H9 (cell line): ENCODE measurements around the gene BANP. TPM values are rescaled to one million over a fixed set of nuclear protein-coding genes. Genes with fewer than 3 reads are reported as not detected.

Experiments used
- DNase-seq: peaks from one replicate; pipeline ENCODE4 v3.0.0-alpha.2; 2017
- H2AFZ ChIP-seq: one replicate; pipeline ENCODE4 v1.6.1; 2013; ENCODE audit warnings: mild to moderate bottlenecking, low read length, control low read depth, moderate library complexity
- H2AK5ac ChIP-seq: 2 replicates; pipeline ENCODE4 v1.6.1; 2013; ENCODE audit warnings: low read length, control low read depth, mixed read lengths; ENCODE audit not compliant: insufficient read length
- H2BK120ac ChIP-seq: one replicate; pipeline ENCODE4 v1.6.1; 2013; ENCODE audit warnings: low read depth, mild to moderate bottlenecking, low read length, control low read depth, inconsistent platforms; ENCODE audit not compliant: poor library complexity, severe bottlenecking
- H2BK12ac ChIP-seq: 2 replicates; pipeline ENCODE4 v1.6.1; 2013; ENCODE audit warnings: low read length, control low read depth, mixed read lengths, low read depth; ENCODE audit not compliant: insufficient read length
- H2BK15ac ChIP-seq: 2 replicates; pipeline ENCODE4 v1.6.1; 2013; ENCODE audit warnings: low read depth, low read length, control low read depth
- H2BK20ac ChIP-seq: one replicate; pipeline ENCODE4 v1.6.1; 2013; ENCODE audit warnings: low read depth, mild to moderate bottlenecking, low read length, control low read depth, inconsistent platforms; ENCODE audit not compliant: poor library complexity, severe bottlenecking
- H2BK5ac ChIP-seq: 2 replicates; pipeline ENCODE4 v1.6.1; 2013; ENCODE audit warnings: low read length, control low read depth, mixed read lengths; ENCODE audit not compliant: insufficient read length
- H3K14ac ChIP-seq: 2 replicates; pipeline ENCODE4 v1.6.1; 2013; ENCODE audit warnings: low read length, control low read depth; ENCODE audit not compliant: insufficient read depth
- H3K18ac ChIP-seq: 2 replicates; pipeline ENCODE4 v1.6.1; 2013; ENCODE audit warnings: low read depth, mild to moderate bottlenecking, mixed read lengths, low read length, control low read depth; ENCODE audit not compliant: insufficient read length
- H3K23ac ChIP-seq: 2 replicates; pipeline ENCODE4 v1.6.1; 2013; ENCODE audit warnings: low read length, control low read depth, mixed read lengths, low read depth; ENCODE audit not compliant: insufficient read length
- H3K23me2 ChIP-seq: 2 replicates; pipeline ENCODE4 v1.6.1; 2013; ENCODE audit warnings: low read depth, mild to moderate bottlenecking, mixed read lengths, low read length, control low read depth; ENCODE audit not compliant: insufficient read length, poor library complexity, severe bottlenecking
- H3K27ac ChIP-seq: 2 replicates; pipeline ENCODE4 v1.5.1; 2013; ENCODE audit warnings: low read length, control low read depth, mixed read lengths, low read depth; ENCODE audit not compliant: insufficient read length
- H3K27me3 ChIP-seq: 2 replicates; pipeline ENCODE4 v1.6.1; 2013; ENCODE audit warnings: low read length, control low read depth, inconsistent platforms; ENCODE audit not compliant: insufficient read depth
- H3K4ac ChIP-seq: 2 replicates; pipeline ENCODE4 v1.6.1; 2013; ENCODE audit warnings: low read depth, mild to moderate bottlenecking, control low read depth, inconsistent platforms, low read length, moderate library complexity
- H3K4me1 ChIP-seq: 2 replicates; pipeline ENCODE4 v1.6.1; 2013; ENCODE audit warnings: low read length, control low read depth, inconsistent platforms; ENCODE audit not compliant: insufficient read depth
- H3K4me2 ChIP-seq: 2 replicates; pipeline ENCODE4 v1.6.1; 2013; ENCODE audit warnings: low read length, control low read depth, mixed read lengths; ENCODE audit not compliant: insufficient read length, insufficient read depth
- H3K56ac ChIP-seq: 2 replicates; pipeline ENCODE4 v1.6.1; 2013; ENCODE audit warnings: low read depth, mild to moderate bottlenecking, mixed read lengths, low read length, control low read depth; ENCODE audit not compliant: insufficient read length
- H3K79me1 ChIP-seq: 2 replicates; pipeline ENCODE4 v1.6.1; 2013; ENCODE audit warnings: low read depth, mild to moderate bottlenecking, moderate library complexity, low read length, control low read depth, inconsistent platforms; ENCODE audit not compliant: insufficient read depth, poor library complexity, severe bottlenecking
- H3K79me2 ChIP-seq: 2 replicates; pipeline ENCODE4 v1.6.1; 2013; ENCODE audit warnings: low read length, control low read depth, inconsistent platforms; ENCODE audit not compliant: insufficient read depth
- H3K9ac ChIP-seq: 2 replicates; pipeline ENCODE4 v1.6.1; 2013; ENCODE audit warnings: low read length, control low read depth, mixed read lengths; ENCODE audit not compliant: insufficient read length; ENCODE audit errors: extremely low read depth
- H3K9me3 ChIP-seq: one replicate; pipeline ENCODE4 v1.6.1; 2013; ENCODE audit warnings: low read depth, low read length, inconsistent platforms; ENCODE audit not compliant: control insufficient read depth
- H3T11ph ChIP-seq: one replicate; pipeline ENCODE4 v1.6.1; 2013; ENCODE audit warnings: mild to moderate bottlenecking, low read length, control low read depth, inconsistent platforms
- H4K20me1 ChIP-seq: one replicate; pipeline ENCODE4 v1.6.1; 2013; ENCODE audit not compliant: control insufficient read depth, insufficient read length, insufficient read depth
- H4K5ac ChIP-seq: 2 replicates; pipeline ENCODE4 v1.6.1; 2013; ENCODE audit warnings: low read depth, mild to moderate bottlenecking, mixed read lengths, low read length, control low read depth; ENCODE audit not compliant: insufficient read length
- H4K8ac ChIP-seq: replicated peaks from 2 replicates; pipeline ENCODE4 v1.6.1; 2013; ENCODE audit warnings: low read length, control low read depth, mixed read lengths, low read depth; ENCODE audit not compliant: insufficient read length
- H4K91ac ChIP-seq: 2 replicates; pipeline ENCODE4 v1.6.1; 2013; ENCODE audit warnings: low read depth, mild to moderate bottlenecking, moderate library complexity, mixed read lengths, low read length, control low read depth; ENCODE audit not compliant: insufficient read length
- H3K27ac Mint-ChIP-seq, 3 experiments: 2 replicates in 2 of 3; 3 replicates in 1 of 3; pipeline ENCODE4 v1.8.0; 2020 to 2021; ENCODE audit warnings: mixed read lengths in 3 of 3, mild to moderate bottlenecking in 1 of 3, moderate library complexity in 1 of 3
- H3K27me3 Mint-ChIP-seq: 2 replicates; pipeline ENCODE4 v1.8.0; 2021; ENCODE audit warnings: low read depth, mild to moderate bottlenecking, moderate library complexity, mixed read lengths
- H3K36me3 Mint-ChIP-seq, 3 experiments: 2 replicates in 2 of 3; 3 replicates in 1 of 3; pipeline ENCODE4 v1.8.0; 2020 to 2021; ENCODE audit warnings: low read depth in 3 of 3, mixed read lengths in 3 of 3; ENCODE audit not compliant: insufficient read depth in 1 of 3
- H3K4me1 Mint-ChIP-seq, 2 experiments: 2 replicates each; pipeline ENCODE4 v1.8.0; 2020; ENCODE audit warnings: mixed read lengths in 2 of 2
- H3K4me3 Mint-ChIP-seq, 2 experiments: 2 replicates in 1 of 2; 3 replicates in 1 of 2; pipeline ENCODE4 v1.8.0; 2020 to 2021; ENCODE audit warnings: mild to moderate bottlenecking in 2 of 2, mixed read lengths in 2 of 2, moderate library complexity in 1 of 2
- H3K9me3 Mint-ChIP-seq, 2 experiments: 2 replicates in 1 of 2; 3 replicates in 1 of 2; pipeline ENCODE4 v1.8.0; 2020; ENCODE audit warnings: mild to moderate bottlenecking in 2 of 2, mixed read lengths in 2 of 2, moderate library complexity in 1 of 2
- WGBS: extraction: QIAGEN DNeasy Blood & Tissue Kit; methylation state at CpG from one replicate; pipeline ENCODE4 v1.1.7; 2013; ENCODE audit warnings: missing lambda C conversion rate, low lambda C conversion rate, mixed read lengths; ENCODE audit not compliant: insufficient read length; ENCODE audit errors: extremely low coverage; 5-methylcytosine and 5-hydroxymethylcytosine counted together
- total RNA-seq: library from RNA; stranded (reverse); gene quantifications from 2 replicates; pipeline ENCODE4 v1.2.1, GENCODE V29; 2021
- TF ChIP-seq, protein P1 (sequence below): fragments of 200-600 bp; sonication (generic); conservative IDR thresholded peaks from 3 replicates; pipeline ENCODE4 v1.8.0; 2021; ENCODE audit warnings: antibody characterized with exemption, mild to moderate bottlenecking

BANP gene
- total RNA-seq, 1 experiment from 2014 or later = 24.9 TPM

DNA sequence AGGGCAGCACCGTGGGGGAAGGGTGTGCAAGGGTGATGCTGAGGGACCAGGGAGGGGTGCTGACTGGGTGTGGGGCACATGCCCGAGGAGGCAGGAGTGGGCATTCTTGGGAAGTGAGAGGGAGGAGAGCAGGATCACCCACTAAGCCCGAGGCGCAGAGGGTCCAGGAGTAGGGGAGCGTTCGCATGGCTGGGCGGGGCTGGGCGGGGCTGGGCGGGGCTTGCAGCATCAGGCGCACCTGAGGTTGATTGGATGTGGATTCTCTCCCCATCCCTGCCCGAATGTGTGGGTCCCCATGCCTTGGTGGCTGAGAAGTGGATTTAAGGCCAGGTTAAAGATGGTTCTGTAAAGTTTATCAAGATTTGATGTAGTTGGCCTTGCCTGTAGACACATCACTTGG lies 14.2 kb downstream of the BANP start:
- no peak overlapping the region for H3K18ac ChIP-seq
- no peak overlapping the region for H4K5ac ChIP-seq
- no peak overlapping the region for H2BK20ac ChIP-seq
- no peak overlapping the region for H3T11ph ChIP-seq
- H3K23me2 ChIP-seq = no peaks in the 10 kb centered on the region
- peak overlapping the region in 1 of 3 experiments; percentile 52; a peak in 1 of 7 replicates for H3K27ac Mint-ChIP-seq
- H3K4me2 ChIP-seq = no peak overlapping the region
- H3K23ac ChIP-seq = no peak overlapping the region
- no CpG with 5 or more reads among the region's 11 CpGs for WGBS
- H3K4ac ChIP-seq = no peak overlapping the region
- H3K4me3 Mint-ChIP-seq = no peak overlapping the region
- no peak overlapping the region for H4K8ac ChIP-seq
- H3K14ac ChIP-seq = no peak overlapping the region
- TF ChIP-seq, protein P1, sequence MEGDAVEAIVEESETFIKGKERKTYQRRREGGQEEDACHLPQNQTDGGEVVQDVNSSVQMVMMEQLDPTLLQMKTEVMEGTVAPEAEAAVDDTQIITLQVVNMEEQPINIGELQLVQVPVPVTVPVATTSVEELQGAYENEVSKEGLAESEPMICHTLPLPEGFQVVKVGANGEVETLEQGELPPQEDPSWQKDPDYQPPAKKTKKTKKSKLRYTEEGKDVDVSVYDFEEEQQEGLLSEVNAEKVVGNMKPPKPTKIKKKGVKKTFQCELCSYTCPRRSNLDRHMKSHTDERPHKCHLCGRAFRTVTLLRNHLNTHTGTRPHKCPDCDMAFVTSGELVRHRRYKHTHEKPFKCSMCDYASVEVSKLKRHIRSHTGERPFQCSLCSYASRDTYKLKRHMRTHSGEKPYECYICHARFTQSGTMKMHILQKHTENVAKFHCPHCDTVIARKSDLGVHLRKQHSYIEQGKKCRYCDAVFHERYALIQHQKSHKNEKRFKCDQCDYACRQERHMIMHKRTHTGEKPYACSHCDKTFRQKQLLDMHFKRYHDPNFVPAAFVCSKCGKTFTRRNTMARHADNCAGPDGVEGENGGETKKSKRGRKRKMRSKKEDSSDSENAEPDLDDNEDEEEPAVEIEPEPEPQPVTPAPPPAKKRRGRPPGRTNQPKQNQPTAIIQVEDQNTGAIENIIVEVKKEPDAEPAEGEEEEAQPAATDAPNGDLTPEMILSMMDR = no peak
- H2BK12ac ChIP-seq = no peak overlapping the region
- H3K4me1 ChIP-seq = no peaks in the 10 kb centered on the region
- no peaks in the 10 kb centered on the region for H3K9me3 ChIP-seq
- H2BK120ac ChIP-seq = no peak overlapping the region
- no peaks in the 10 kb centered on the region; the same call in 1 of the 2 replicates for H3K27me3 ChIP-seq
- no peak overlapping the region for H2AFZ ChIP-seq
- H2AK5ac ChIP-seq = no peak overlapping the region
- no peak overlapping the region for H3K56ac ChIP-seq
- H2BK15ac ChIP-seq = no peak overlapping the region
- peaks cover 1% of the 10 kb centered on the region; the same call in 1 of the 2 replicates for H3K27me3 Mint-ChIP-seq
- no peak overlapping the region for H4K91ac ChIP-seq
- peaks cover 0 to 6% (median 5%) of the 10 kb centered on the region in 3 experiments; a peak in 5 of 7 replicates for H3K36me3 Mint-ChIP-seq
- no peak overlapping the region for H2BK5ac ChIP-seq
- peak; percentile 50 for DNase-seq
- H3K79me2 ChIP-seq = peaks cover 22% of the 10 kb centered on the region; the same call in 1 of the 2 replicates
- peaks cover 21 to 23% of the 10 kb centered on the region in 2 experiments for H3K4me1 Mint-ChIP-seq
- H3K9ac ChIP-seq = no peak overlapping the region
- H3K79me1 ChIP-seq = peaks cover 10% of the 10 kb centered on the region
- no peak overlapping the region for H3K27ac ChIP-seq
- H3K9me3 Mint-ChIP-seq = no peaks in the 10 kb centered on the region; a peak in 1 of 5 replicates
- no peaks in the 10 kb centered on the region for H4K20me1 ChIP-seq
